ENCODE results near the gene LRP11. TPM values are rescaled to one million over a fixed set of nuclear protein-coding genes. Genes with fewer than 3 reads are reported as not detected.
"Not testable (repeated sequence)": the region's sequence is repeated elsewhere in the genome, so short reads cannot be mapped to it uniquely, and the experiment has no call there.

LRP11 gene
- polyA plus RNA-seq, 3 donors = 32.5 to 38.6 (median 35.3) TPM

DNA sequence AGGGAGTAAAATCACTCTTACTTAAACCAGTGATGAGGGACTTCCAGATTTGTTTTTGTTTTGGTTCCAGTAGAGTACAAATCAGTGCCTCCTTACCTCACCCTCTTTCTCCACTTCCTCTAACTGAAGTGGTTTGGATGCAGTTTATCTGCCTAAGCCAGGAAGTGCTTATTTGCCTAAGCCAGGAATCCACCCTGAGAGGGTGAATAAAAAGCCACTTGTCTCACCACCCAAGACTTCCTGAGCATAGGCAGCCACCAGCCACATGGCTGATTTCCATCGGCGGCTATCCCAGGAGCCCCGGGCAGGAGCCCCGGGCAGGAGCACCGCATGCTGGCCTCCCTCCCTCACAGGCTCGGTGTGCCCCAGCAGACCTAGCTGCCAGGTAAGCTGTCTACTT lies 12.0 kb downstream of the LRP11 start:
- DNase-seq (ENCODE audit: low read depth in 3 of 3, low spot score in 2 of 3) = no peak

DNA sequence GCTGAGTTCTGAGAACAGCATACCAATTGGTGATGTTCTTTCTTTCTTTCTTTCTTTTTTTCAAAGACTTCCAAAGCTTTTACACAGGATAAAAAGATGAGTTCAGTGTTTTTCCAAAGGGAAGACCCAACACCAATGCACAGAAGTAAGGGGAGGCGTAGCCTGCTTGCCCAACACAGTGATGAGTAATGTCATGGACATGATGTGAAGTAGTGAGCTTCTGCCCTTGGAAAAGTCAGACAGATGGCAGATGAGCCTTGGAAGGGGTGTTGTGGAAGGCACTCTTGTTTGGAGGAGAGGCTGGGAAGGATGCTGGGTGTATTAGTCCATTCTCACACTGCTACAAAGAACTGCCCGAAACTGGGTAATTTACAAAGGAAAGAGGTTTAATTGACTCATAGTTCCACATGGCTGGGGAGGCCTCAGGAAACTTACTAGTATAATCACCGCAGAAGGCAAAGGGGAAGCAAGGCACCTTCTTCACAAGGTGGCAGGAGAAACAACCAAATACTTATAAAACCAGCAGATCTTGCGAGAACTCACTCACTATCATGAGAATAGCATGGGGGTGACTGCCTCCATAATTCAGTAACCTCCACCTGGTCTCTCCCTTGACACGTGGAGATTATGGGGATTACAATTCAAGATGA lies 12.6 kb downstream of the LRP11 start:
- DNase-seq (ENCODE audit: low read depth in 3 of 3, low spot score in 2 of 3) = no peak

DNA sequence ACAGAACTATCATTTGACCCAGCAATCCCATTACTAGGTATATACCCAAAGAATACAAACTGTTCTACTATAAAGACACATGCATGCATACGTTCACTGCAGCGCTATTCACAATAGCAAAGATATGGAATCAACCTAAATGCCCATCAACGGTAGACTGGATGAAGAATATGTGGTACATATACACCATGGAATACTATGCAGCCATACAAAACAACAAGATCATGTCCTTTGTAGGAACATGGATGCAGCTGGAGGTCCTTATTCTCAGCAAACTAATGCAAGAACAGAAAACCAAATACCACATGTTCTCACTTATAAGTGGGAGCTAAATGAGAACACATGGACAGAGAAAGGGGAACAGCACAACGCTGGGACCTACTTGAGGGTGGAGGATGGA lies 15.8 kb downstream of the LRP11 start:
- not testable (repeated sequence) for DNase-seq (ENCODE audit: low read depth in 3 of 3, low spot score in 2 of 3)

DNA sequence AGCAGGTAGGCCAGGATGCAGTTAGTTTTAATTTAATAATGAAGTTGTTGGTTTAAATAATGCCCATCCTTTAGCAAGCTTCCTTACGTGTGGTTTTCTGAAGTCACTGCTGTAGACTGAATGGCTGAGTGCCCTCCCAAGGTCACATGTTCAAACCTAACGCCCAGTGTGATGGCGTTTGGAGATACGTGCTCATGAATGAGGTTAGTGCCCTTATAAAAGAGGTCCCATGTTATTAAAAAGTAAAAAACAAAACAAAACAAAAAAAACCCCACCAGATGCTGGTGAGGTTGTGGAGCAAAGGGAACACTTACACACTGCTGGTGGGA lies 16.3 kb downstream of the LRP11 start:
- no peak for DNase-seq (ENCODE audit: low read depth in 3 of 3, low spot score in 2 of 3)

DNA sequence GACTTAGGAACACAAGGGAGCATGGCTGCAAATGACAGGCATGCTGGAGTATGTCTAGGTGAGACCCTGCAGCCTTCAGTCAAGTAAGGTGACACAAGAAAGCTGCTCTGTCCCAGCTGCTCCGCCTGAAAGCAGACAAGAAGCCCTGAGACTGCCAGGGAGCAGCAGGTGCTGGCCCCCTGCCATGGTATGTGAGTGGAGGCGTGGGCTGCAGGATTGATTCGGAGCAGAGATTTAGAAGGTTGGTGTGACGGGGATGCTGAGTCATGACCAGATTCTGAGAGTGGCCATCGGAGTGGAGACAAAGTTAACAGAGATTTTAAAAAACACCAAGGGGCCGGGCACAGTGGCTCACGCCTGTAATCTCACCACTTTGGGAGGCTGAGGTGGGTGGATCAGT lies 17.8 kb downstream of the LRP11 start:
- DNase-seq (ENCODE audit: low read depth in 3 of 3, low spot score in 2 of 3) = no peak

DNA sequence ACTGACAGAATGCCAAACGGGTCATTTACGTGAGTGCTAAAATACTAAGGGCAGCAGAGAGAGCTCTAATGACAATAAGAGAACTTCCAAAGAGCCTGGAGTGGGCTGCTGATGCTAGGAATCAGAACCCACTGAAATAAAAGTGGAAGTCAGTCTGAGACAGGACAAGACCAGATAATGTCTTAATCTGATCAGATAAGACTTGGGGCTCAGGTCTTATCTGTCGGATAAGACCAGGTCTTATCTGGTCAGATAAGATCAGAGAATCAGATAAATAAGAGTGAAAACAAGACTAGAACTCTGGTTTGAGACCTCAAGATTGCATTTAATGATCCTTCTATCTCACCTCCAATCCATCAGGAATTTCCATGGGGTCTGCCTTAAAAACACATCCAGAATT lies 18.6 kb downstream of the LRP11 start:
- no peak for DNase-seq (ENCODE audit: low read depth in 3 of 3, low spot score in 2 of 3)

DNA sequence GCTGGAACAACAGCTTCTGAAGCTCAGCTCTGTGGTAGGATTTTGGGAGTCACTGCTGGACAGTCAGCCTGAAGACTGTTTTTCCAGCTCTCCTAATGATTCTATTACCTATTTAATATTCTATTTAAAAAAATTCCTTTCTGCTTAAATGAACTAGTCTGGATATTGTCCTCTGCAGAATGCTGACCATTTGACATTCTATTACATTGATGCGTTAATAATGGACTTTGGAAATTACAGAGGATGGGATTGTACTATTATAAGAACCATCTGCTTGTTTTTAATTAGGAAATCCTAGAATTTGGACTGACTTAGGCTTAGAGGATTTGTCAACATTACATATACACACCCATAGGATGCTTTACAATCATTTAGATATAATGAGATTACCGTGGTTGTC lies 19.7 kb downstream of the LRP11 start:
- DNase-seq (ENCODE audit: low read depth in 3 of 3, low spot score in 2 of 3) = no peak

DNA sequence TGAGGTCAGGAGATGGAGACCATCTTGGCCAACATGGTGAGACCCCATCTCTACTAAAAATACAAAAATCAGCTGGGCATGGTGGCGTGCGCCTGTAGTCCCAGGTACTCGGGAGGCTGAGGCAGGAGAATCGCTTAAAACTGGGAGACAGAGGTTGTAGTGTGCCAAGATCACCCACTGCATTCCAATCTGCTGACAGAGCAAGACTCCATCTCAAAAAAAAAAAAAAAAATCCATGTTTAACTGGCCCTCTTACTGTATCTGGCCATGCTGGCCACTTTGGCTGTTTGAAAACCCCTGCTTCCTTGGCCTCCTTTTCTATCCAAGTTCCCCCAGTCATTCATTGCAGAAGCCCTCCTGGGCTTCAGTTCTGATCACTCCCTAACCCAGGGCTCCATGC lies 20.1 kb downstream of the LRP11 start:
- not testable (repeated sequence) for DNase-seq (ENCODE audit: low read depth in 3 of 3, low spot score in 2 of 3)

DNA sequence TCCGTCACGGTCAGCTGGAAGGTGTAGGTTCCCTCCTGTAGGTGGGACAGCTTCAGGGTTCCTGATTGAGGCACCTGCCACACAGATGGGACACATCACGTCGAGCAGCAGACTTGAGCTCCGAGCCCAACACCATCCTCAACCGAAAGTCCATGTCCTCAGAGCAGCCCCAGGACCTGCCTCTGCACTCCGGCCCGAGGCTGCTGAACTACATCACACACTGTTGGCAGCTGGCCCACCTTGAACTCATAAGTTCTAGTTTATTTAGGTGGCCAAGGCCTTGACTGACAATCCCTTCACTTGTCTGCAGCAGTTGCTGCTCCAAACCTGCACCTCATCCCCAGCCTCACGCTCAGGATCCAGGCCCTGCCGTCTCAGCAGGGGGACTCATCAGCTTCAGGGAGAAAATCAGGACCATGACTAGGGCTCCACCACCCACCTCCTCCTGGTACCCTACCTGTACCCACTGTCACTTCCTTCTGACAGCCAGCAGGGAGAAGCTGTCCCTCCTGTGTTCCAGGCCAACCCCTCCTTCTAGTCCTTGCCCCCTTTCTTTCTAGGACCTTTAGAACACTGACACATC lies 21.0 kb downstream of the LRP11 start:
- no peak for DNase-seq (ENCODE audit: low read depth in 3 of 3, low spot score in 2 of 3)

DNA sequence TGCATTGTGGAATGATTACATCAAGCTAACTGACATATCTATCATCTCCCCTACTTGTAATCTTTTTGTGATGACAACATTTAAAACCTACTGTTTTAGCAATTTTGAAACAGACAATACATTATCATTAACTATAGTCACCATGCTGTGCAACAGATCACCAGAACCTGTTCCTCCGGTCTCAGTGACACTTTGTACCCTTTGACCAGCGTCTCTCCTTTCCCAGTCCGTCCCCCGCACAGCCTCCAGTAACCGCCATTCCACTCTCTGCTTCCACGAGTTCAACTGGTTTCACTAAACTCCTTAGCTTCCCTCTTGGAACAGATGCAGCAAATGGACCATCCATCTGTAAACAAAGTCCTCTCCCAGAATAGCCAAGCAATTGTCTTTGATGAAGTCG lies 21.8 kb downstream of the LRP11 start:
- DNase-seq (ENCODE audit: low read depth in 3 of 3, low spot score in 2 of 3) = no peak

DNA sequence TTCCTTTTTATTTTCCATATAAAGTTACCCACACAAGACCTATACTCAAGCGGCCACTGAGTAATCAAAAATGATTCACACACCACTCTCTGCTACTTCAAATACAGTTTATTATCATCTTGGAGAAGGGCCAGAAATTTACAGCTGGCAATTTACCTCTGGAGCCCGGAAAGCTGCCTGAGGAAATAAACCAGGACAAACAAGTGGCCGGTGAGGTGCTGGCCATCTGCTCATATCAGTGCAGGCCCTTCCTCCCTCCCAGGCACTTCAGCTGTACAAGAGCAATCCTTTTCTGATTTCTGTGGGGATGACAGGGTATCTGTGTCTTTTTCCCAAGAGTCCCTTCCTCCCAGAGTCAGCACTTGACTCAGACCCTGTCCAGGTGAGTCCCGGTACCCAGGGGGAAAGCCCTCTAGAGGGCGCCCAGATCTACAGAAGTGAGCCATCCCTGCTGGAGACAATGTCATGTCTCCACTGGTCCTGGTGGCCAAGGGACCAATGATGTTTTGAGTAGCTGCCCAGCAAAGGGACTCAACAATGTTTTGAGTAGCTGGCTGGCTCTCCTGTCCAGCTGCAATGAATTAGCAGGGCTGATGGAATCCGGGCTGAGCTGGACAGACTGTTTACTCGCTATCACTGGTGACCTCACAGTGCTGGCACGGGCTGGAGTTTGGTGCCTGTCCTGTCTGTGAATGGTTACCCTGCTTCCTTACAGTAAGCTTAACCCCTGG lies 23.6 kb downstream of the LRP11 start:
- DNase-seq (ENCODE audit: low read depth in 3 of 3, low spot score in 2 of 3) = no peak

DNA sequence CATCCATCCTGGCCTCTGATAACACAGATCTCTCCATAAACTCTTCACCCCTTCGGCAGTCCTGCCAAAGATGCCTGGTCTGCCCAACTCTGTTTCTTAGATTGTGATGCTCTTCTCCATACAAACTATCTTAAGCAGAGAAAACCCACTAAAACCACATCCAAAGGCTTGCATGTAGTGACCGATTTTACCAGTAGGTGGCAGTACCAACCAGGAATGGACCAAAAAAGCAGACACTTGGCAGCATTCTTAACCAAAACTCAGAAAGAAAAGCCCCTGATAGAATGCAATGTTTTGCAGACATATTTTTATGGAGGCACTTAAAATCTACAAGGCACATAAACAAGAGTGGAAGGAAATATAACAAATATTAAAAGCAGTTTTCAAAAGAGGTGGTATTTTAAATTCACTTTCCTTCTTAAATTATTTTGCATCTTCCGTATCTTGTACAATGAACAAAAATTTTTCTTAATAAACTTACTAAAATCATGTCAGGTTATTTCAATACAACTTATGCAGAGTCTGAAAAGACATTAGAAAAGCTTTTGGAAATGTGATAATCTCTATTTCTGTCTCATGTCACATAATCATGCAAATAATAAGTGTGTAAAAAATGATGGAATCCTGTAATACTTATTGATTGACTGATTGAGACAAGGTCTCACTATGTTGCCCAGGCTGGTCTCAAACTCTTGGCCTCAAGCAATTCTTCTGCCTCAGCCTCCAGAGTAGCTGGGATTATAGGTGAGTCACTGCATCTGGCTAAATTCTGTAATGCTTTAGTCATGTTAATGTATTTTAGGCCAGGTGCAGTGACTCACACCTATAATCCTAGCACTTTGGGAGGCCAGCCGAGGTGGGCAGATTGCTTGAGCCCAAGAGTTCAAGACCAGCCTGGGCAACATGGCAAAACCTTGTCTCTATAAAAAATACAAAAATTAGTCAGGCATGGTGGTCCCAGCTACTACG lies 29.4 kb downstream of the LRP11 start:
- peak; percentile 49 to 61 (median 58) for DNase-seq (ENCODE audit: low read depth in 3 of 3, low spot score in 2 of 3)

DNA sequence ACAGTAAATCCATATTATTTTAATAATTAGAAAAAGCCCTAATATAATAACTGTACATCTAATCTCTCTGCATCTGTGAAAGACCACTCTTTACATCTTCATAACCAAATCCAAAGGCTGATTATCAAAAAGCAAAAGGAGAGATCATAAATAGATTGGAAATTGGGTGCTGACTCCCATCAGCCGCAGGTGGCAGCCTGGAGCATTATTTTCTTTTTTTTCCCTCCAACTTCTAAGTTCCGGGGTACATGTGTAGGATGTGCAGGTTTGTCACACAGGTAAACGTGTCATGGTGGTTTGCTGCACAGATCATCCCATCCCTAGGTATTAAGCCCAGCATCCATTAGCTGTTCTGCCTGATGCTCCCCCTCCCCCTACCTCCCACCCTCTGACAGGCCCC lies 30.5 kb downstream of the LRP11 start:
- no peak for DNase-seq (ENCODE audit: low read depth in 3 of 3, low spot score in 2 of 3)

DNA sequence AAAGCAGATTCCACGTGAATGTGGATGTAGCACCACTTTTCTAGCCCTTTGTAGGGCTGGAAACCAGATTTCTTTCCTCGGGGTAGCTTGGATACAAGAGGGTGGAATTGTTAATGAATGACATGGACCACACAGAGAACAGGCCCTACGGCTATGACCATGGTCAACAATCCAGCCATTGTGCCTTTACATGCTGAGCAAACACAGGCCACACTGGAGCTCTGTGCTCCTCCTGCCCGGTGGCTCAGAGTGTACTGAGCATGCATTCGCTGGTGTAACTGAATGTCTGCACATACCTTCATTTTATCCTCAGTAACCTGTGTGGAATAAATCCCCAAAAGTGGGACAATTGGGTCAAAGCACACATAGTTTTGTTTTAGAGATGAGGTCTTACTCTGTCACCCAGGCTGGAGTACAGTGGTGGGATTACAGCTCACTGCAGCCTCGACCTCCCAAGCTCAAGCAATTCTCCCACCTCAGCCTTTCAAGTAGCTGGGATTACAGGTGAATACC lies 32.8 kb downstream of the LRP11 start:
- DNase-seq (ENCODE audit: low read depth in 3 of 3, low spot score in 2 of 3) = no peak

DNA sequence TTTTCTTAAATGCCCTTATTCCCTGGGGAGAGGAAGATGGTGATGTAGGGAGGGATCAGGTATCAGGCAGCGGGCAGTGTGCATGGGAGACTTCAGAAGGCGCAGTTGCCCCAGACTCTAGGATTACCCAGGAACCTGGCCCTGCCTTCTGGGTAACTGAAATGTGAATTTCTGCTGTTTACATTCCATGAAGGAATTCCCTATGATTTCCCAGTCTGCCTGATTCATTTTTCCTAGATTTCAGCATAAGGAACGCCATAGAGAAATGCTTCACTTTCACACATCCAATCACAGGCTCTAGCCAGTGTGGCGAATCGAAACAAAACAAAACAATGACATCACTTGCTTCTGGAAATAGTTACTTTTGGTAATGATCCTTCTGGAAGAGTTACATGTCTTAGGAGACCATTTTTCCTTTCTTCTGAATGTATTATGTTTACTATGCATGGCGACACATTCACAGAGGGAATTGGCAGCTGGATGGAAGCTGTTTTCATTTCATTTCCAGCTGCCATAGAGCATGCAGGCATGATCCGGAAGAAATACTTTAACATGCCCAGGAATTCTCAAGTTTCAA lies 33.3 kb downstream of the LRP11 start:
- DNase-seq (ENCODE audit: low read depth in 3 of 3, low spot score in 2 of 3) = no peak

DNA sequence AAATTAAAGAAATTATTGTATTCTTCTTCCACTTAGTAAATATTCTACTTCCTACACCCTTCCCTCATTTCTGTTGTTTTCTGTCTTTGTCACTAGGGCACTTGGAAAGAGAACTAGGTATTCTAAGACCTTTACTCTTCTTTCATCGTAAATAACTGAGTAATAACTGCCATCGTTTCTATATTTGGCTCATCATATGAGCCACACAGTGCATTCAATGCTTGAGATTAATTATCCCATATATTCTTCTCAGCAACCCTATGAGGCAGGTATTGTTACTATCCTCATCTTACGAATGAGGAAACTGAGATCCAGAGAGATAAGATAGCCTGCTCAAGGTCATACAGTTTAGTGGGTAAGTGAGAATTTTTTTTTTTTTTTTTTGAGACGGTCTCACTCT lies 38.9 kb downstream of the LRP11 start:
- no peak for DNase-seq (ENCODE audit: low read depth in 3 of 3, low spot score in 2 of 3)

DNA sequence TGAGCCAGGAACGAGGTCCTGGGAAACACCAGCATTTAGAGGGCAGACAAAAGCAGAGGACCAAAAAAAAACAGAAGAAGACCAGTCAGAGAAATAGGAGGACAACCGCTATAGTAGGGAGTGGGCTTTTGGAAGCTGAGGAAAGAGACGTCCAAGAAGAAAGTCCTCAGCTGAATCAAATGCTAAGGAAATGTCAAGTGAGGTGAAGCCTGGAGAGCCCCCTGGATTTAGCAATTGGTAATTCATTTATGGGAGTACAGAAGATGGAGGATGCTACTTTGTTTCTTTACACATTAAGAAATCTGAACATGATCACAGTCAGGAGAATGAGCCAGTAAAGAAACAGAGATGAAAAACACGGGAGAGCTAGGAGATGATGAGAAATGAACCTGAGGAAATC lies 41.1 kb downstream of the LRP11 start:
- DNase-seq (ENCODE audit: low read depth in 3 of 3, low spot score in 2 of 3) = no peak

DNA sequence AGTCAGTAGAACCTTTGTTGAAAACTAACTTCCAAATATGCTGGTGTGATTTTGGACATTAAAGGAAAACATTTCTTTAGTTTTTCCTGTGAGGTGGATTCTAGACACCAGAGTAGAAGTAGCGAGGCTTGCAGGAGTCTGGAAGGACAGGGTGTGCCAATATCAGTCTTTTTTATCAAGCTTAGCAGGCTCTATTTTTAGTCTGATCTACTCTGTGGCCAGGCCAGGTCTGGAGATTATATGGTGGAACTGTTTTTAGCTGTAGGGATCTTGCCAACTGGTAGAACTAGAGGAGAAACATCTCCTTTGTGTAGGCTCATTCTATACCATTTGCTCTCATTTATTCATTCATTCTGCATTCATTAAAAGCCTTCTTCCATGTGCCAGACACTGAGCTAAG lies 42.7 kb downstream of the LRP11 start:
- no peak for DNase-seq (ENCODE audit: low read depth in 3 of 3, low spot score in 2 of 3)

DNA sequence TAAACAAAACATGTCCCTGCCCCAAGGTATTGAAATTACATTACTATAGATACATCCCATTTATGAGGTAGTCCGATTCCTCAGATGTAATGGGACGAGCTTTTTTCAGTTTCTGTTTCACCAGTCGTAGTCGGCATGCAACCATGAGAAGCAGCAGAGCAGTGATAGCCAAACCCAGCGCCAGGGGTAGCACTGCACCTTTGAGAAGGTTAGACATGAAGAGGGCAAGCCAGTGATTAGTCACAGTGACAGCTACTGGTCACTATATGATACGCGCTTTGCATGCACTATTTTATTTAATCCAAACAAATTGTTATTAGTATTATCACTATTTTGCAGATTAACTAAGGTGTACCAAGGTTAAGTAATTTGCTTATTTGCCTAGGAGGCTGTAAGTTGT lies 43.7 kb downstream of the LRP11 start:
- DNase-seq (ENCODE audit: low read depth in 3 of 3, low spot score in 2 of 3) = no peak

DNA sequence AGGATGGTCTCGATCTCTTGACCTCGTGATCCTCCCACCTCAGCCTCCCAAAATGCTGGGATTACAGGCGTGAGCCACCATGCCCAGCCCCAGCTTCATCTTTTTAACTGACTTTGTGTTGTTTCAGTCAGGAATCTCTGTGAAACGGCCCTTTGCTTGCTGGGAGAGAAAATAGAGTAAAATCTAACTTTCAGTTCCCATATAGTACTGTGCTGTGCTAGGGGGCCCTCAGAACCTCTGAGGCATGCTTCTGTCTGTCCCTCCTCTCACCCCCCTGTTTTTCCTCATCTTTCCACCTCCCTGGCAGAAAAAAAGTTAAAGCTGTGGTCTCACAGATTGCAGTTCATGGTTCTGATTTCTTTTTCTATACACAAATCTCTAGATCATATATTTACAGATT lies 48.4 kb downstream of the LRP11 start:
- no peak for DNase-seq (ENCODE audit: low read depth in 3 of 3, low spot score in 2 of 3)

DNA sequence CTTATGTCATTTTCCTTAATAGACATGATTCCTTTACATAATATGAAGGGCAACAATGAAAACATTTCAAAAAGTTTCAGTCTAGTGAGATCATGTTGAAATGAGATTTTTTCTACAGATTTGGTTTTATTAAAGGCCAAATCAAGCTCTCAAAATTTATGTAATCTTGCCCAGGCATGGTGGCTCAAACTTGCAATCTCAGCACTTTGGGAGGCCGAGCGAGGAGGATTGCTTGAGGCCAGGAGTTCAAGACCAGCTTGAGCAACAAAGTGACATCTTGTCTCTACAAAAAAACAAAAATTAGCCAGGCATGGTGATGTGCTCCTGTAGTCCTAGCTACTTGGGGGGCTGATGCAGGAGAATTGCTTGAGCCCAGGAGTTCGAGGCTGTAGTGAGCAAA lies 50.8 kb downstream of the LRP11 start:
- no peak for DNase-seq (ENCODE audit: low read depth in 3 of 3, low spot score in 2 of 3)

Measured in right renal cortex interstitium (tissue), 3 donors.